GM18519 (cell line): ENCODE results near the gene LRRN1.
A peak's percentile ranks its signal among the peaks of the same experiment; 100 is the strongest.

Experiments used
- ATAC-seq: cut with Tn5 transposase; IDR thresholded peaks from one replicate; pipeline ENCODE4 v1.9.1; 2021; ENCODE audit warnings: mild to moderate bottlenecking, moderate library complexity; ENCODE audit not compliant: unreplicated experiment, low FRiP score

LRRN1 gene

DNA sequence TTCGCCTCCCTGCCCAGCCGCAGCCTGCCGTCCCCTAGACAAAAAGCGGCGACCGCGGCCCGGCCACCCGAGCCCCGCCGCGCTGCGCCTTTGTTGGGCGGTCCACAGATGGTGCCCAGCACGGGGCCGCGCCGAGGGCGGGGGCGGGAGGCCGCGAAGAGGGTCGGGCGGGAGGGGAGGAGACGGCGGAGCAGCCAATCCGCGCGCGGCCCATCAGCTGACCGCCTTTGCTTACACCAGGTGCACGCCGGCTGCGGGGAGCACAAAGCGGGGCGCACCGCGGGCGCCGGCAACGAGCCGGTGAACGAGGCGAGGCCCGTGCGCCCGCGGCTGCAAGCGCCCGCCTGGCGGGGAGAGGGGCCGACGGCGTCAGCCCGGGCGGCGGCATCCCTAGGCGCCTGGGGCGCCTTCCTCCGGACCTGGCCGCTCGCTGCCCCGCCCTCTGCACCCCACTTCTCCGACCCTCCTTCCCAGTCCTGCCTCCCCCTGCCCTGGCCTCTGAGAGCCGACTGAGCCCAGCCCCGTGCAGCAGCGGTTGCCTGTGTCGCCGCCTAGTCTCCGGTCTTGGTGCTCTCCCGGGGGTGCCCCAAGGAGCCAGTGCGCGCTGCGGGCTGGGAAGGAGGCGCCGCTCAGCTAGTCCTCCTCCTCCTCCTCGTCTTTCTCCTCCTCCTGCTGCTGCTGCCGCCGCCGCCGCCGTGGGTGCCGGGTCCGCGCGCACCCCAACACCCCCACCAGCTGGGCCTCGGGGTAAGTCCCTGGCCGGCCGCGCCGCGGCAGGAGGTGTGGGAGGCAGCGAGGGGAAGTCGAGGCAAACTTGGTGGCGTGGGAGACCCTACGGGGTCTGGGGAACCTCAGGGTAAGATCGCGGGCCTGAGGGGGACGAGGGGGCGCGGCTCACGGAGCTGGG lies at the start of gene LRRN1:
Gene LRRN1, plus strand, starts transcription at position 259 of the 907 bp plus-strand sequence. CDS start 45,211 bp downstream, outside the sequence.
- peak; percentile 36 for ATAC-seq

DNA sequence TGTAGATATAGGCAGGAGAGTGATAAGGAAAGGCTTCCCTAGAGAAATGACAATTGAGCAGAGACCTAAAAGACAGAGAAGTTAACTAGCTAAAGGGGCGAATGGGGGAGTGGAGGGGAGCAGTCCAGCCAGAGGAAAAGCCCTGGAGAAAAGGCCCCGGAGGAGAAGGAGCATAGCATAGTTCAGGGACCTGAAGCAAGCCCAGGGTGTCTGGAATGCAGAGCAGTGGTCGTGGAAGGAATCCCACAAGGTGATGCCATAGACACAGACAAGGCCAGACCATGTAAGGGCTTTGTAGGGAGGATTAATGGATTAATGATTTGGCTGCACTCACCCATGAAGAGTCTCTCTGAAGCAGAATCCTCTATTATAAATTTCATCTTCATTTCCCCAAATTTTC lies 45.8 kb upstream of the LRRN1 start:
- ATAC-seq = no peak

DNA sequence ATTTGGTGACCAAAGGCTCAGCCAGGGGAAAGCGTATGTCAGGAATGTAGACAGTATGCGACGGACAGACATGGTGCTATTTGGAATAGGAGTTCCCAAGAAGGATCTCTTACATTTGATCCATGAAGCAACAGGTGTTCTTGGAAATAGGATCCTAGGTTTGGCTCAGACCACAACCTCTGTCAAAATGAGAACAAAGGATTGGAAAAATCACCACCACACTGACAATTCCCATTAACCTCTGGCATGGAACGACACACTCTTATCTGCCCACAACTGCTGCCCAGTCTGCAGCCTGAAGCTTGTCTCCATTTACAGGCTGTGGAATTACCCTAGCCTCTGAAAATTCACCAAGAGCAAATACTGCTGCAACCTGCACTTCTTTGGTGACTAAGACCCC lies 33.6 kb upstream of the LRRN1 start:
- no peak for ATAC-seq

DNA sequence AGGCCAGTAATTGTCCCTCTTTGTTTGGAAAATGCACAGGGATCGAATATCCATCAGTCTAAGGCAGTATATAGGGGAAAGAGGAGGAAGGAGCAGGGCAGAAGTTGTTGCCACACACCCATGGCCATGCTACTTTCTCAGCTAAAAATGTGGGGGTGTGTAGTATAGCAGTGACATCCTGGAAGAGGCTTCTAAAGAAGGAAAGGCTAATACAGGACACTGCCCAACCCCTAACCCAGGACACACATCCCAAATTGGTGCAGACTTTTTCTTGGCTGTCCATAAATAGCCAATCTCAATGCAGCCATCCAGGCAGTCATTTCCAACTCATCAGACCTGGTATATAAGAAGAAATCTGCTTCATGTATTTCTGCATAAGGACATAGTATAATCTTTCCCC lies 33.1 kb upstream of the LRRN1 start:
- ATAC-seq = no peak

DNA sequence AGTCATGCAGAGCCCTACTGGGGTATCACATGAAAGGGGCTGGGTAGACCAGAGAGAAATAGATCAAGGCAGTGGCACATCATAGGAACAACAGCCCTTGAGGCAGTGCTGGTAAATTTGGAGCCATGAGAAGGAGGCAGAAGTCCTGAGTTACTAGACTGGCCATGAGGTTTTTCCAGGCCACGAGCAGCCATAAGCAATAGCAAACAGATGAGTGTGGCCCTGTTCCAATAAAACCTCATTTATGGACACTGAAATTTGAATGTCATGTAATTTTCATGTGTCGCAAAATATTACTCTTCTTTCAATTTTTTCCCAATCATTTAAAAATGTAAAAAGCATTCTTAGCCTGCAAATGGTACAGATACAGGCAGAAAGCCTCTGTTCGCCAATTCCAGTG lies 28.1 kb upstream of the LRRN1 start:
- no peak for ATAC-seq

DNA sequence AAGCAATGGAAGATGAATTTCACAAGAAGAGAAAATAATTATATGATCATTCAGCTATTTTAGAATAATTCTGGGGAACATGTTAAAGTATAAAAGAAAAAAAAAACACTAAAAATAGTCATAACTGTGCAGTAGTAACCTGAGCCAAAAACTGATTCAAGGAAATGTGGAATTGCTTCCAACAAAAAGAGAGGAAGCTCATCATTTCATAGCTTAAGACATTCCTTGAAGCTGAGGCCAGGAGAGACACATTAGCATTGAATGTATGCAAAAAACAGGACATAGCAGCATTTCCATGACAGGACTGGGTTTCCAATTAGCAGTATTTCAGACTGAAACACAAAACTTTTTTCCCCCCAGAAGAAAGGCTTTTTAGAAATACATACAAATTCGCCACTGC lies 27.7 kb upstream of the LRRN1 start:
- no peak for ATAC-seq

DNA sequence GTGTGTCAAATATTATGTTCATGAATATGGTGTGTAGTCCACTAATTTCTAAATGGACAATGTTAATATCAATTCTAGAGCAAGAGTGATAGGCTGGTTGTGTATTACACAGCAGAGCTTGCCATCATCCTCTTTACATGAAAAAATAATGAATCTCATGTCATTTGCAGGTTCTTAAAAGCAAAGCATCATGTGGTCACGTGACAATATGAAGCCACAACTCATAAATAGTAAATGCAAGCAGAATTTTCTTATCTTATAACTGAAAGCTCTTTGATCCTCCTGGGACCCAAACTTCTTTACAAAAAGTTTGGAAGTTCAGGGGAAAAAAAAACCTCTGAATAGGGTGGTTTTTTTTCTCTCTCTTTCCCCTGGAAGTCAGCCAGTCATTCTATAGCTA lies 26.9 kb upstream of the LRRN1 start:
- ATAC-seq = no peak

DNA sequence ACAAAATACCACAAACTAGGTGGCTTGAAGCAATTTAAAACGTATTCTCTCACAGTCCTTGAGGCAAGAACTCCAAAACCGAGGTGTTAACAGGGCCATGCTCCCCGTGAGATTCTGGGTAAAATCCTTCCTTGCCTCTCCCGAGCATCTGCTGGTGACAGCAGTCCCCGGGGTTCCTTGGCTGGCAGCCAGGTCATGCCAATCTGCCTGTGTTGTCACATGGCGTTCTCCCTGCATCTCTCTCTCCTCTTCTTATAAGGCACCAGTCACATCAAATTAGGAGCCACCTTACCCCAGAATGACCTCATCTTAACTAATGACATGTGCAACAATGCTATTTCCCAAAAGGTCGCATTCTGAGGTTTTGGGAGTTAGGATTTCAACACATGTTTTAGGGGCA lies 26.3 kb upstream of the LRRN1 start:
- ATAC-seq = no peak

DNA sequence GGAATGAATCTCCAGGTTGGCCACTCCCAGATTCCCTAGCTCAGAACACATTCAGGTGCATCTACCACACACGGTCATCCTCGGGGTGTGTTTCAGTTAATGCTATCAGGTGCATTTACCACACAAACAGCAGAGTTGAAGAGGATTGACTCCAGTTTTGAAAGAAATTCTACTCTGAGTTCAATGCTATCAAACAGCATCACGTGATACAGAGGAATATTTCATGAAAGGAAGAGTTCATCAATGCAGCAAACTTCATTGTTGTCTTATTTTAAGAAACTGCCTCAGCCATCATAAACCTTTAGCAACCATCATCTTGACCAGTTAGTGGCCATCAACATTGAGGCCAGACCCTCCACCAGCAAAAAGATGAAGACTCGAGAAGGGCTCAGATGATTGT lies 22.6 kb upstream of the LRRN1 start:
- ATAC-seq = no peak

DNA sequence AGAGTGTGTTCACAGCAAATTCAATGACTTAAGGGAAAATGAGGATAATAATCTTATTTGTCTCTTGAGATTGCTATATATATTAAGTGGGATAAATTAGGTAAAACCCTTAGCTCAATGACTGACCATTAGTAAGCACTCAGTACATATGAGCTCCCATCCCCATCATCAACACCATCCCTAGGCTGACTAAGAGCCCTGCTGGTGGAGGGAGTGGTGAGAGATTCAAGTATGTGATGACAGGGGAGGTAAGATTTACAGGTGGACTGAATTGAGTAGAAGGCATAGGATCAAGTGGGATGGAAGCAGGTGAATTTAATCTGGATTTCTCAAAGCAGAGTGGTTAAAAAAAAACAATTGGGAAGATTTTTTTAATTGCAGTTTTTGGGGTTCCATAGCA lies 21.0 kb upstream of the LRRN1 start:
- ATAC-seq = no peak

DNA sequence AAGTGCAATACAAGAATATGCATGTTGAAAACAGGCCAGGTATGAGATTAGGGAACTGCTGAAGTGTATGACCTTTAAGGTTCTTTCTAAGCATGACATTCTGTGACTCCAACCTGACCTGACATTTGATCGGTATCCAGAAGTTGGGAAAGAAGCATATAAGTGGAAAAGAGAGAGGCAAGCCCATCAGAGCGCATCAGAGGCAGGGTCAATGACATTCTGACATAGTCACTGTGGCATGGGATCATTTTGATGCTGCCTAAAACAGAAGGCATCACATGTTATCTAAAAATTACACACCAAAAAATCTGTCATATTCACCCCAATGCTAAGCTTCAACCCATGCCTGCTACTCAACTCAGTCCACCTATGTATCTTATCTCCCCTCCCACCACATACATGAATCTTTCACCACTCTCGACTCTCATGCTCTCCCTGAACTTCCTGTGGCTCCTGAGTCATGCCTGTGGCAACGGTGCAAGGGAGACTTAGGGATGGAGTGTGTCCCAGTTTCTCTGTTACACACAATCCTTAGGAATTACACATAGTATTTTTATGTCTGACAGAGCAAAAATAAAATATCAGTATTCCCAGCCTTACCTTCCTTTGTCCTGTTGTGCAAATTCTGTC lies 20.5 kb upstream of the LRRN1 start:
- ATAC-seq = no peak

DNA sequence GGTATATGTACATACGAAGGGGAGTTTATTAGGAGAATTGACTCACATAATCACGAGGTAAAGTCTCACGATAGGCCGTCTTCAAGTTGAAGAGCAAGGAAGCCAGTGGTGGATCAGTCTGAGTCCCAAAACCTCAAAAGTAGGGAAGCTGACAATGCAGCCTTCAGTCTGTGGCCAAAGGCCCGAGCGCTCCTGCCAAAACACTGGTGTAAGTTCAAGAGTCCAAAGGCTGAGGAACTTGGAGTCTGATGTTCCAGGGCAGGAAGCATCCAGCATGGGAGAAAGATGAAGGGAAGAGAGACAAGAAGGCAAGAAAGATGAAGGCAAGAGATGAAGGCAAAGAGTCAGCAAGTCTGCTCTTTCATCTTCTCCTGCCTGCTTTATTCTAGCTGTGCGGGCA lies 16.8 kb upstream of the LRRN1 start:
- no peak for ATAC-seq

DNA sequence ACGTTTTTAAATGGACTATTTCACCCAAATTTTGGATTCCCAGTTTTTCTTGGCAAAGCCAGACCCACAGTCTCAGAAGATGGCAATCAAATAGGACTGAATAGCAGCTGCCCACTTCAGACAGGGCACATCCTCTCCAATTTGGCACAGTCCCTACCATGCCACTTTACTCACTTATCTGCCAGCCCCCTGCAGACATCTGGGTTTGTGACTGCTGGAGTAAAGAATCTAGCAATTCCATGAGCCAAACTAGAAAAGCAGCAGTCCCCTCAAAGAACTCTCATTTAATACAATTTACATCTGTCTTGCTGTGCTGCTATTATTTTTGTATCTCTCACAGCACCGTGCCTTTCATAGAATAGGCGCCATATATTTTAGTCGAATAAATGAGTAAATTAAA lies 16.0 kb upstream of the LRRN1 start:
- no peak for ATAC-seq

DNA sequence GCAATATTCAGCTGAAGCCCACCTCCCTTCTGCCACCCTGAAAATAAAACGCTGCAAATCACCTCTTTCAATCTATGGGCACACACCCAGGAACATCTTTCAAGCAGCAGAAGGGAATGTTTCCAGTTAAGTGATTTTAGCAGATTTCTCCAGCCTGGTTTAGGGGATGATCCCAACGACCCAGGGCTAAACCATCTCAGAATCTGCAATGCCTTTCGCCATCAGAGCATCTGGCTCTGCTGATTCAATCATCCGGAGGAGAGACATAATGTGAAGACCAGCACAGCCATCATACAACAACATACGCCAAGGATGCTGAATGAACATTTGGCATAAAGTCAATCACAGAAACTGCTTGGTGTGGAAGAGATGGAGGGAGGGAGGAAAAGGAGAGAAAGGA lies 15.5 kb upstream of the LRRN1 start:
- ATAC-seq = no peak

DNA sequence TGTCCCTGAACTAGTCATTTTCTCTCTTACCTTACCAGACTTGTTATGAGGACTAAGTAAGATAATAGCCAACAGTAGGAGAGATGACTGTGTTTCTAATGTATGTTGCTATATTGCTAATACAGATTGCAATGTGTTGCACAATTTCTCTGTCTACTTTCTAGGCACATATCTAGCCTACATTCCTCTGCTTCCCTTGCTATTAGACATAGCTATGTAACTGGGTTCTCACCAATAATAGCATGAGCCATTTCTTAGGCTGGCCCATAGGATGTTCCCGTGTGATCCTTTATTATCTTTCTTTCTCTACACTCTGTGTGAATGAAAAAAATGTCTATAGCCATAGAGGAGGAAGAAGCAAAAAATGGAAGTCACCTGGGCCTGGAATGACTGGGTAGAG lies 6.8 kb upstream of the LRRN1 start:
- no peak for ATAC-seq

DNA sequence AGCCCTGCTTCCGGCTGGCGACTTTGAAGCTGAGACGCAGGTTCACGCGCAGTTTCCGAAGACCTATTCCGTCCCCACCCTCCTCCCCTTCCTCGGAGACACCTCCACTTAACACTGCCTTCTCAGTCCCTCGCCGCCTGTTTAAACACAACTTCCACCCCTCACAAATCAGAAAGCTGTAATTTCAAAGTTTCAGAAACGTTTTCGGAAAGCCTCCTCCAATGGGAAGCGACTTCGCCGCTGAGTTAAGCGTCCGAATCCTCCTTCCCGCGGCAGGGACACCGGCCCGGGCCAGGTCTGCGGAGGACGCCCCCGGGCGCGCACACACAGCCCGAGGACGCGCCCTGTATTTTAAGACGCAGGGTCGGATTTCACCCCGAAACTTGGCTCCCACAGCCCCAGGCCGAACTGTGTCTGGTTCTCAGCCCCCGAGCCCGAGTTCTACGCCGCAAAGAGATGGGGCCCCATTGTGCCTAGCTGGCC lies 559 bp upstream of the LRRN1 start:
- ATAC-seq = peak; percentile 44

DNA sequence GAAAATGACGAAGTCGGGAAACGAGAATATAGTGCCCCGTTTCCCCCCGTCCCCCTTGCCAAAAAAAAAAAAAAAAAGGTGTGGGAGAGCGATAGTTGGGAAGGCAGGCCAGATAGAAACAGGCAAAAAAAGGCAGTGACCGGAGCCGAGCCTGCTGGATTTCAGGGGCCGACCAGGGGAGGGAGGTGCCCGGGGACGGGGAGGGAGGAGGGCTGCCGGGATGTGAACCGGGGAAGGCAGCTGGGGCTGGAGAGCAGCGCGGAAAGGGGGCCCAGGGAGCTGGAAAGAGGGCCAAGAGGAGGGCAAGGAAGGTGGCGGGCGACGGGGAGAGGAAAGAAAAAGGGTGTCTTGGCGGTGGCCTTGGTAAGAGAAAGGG lies 837 bp downstream of the LRRN1 start:
- ATAC-seq = no peak

DNA sequence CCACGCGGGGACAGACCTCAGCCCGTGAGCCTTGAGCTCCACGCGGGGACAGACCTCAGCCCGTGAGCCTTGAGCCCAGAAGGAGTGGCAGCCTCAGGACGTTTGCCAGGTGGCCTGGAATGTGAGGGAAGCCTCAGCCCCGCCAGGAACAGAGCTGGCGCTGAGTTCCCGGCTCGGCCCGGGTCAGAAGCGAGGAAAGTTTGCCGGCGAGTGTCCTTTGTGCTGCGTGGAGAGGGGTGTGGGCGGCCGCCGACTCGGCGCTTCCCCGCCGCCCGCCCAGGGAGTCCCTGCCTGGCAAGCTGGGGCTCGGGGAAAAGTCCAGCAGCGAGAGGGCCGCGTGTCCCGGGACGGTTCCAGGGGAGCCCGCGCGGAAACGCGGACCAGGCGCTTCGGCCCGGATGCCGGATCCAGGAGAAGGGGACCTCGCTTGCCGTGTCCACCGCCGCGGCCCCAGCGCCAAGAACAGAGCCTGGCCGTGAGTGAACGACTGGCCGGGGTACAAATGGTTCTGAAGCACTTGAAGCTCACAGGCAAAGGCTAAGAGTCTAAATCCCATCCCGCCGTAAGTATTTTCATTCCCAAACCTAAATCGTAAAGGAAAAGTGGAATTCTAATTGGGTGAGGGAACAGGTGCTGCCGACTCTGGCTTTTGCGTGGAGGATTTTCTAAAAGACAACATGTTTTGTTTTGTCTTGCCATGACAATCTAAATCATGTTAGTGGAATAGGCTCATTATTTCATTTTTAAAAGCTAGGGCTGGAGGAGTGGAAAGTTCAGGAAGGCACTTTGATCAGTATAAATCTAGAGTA lies 1.7 kb downstream of the LRRN1 start:
- no peak for ATAC-seq

DNA sequence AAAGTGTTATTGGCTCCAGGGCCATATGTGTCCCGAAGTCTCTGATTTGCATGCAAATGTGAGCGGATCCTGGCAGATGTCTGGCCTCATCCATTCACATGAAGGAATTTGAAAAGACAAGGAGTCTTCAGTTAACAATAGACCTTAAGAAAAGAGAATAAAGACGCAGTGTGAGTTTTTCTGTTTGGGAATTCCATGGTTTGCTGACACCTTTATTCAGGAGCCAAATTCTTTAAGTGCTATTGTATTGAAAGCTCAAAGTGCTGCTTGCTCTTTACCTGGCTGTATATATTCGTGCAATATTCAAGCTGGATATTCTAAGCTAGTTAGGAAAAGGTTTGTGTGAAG lies 2.2 kb downstream of the LRRN1 start:
- ATAC-seq = no peak

DNA sequence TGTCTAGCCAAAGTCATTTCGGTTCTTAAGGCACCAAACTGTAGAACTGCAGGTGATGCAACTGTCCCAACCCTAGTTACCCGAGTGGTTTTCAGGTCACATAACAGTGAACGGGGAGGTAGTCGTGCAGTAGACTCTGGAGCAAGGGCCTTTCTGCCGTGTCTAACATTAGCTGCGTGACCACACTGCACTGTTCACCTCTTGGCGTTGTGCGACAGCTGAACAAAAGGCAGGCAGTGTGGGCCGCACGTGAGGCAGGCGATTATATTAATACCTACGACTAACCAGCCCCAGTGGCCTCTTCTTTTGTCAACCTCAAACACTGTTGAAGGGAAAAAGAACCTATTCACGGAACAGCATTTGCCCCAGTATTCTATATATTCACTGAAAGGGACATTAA lies 2.8 kb downstream of the LRRN1 start:
- no peak for ATAC-seq

DNA sequence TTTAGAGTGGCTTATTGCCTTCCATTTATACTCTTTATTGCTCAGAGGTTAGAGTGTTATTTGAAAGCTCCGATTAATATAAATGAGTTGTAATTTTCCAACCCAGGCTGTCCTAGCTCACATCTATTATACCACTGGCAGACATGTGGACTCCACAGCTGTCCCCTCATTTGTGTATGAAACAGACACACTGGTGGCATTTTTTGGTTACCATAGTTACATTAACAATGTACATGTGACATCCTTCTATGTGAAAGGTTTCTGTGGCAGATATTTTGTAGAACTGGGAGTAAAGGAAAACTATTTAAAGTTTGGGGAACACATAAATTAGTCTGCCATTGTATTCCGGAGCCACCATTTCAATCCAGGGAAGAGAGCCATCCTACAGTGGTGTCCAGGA lies 5.3 kb downstream of the LRRN1 start:
- ATAC-seq = no peak
